ENCODE results near the gene C9orf85.

DNA sequence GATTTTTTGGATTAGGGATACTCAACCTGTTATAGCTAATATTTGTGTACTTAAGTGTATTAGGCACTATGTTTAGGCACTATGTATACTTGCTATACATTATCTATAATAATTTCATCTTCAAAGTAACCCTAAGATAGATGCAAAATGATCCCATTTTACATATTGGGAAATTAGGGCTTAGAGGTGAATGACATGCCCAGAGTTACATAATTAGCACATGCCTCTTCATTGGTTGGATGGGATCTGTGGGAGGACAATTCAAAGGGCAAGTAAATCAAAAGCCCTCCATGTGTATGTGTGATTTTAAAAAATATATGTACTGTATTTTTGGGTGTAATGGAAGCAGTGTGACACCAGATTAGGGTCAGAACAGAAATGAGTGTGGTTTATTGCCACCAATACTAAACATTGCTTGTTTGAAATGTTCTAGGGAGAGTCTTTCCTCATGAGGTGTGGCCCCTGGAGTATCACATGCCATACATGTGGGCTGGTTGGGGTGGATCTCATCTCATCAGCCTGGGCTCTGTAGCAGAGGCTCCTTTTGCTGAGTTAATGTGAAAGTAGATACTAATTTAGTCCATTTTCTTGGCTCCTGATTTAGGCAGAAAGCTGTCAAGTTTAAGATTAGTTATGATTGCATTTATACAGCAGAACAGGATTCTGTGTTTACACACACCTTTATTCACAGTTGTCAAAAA is 5.5 kb downstream of the C9orf85 start:
- TF ChIP-seq POLR2AphosphoS5 (IDR thresholded peaks at IDR 0.05; ENCODE audit: control insufficient read depth, insufficient read depth, low read depth, low read length) (no peak), PRMT5 (CRISPR knock-in tag; IDR thresholded peaks at IDR 0.05) (no peak), HMGXB4 (CRISPR knock-in tag; IDR thresholded peaks at IDR 0.05) (no peak), ADNP (tag; IDR thresholded peaks at IDR 0.05) (no peak), CTCF (IDR thresholded peaks at IDR 0.05 in 2 of 3, conservative IDR thresholded peaks at IDR 0.05 in 1 of 3; ENCODE audit: insufficient read depth in 2 of 3, low read depth in 1 of 3, low read length in 3 of 3) (no peak), ZNF398 (CRISPR knock-in tag; IDR thresholded peaks at IDR 0.05) (no peak), REST (IDR thresholded peaks at IDR 0.05; ENCODE audit: borderline replicate concordance) (no peak), REST (CRISPR knock-in tag; IDR thresholded peaks at IDR 0.05; ENCODE audit: low read depth) (no peak), BHLHE40 (IDR thresholded peaks at IDR 0.05; ENCODE audit: low read length) (no peak), HDAC1 (IDR thresholded peaks at IDR 0.05) (no peak), ZEB2 (IDR thresholded peaks at IDR 0.05) (no peak), SMC3 (conservative IDR thresholded peaks at IDR 0.05; ENCODE audit: insufficient read depth, low read depth, low read length) (no peak), PTBP1 (IDR thresholded peaks at IDR 0.05; ENCODE audit: low read depth, low read length) (no peak), NFE2L1 (tag; IDR thresholded peaks at IDR 0.05; ENCODE audit: borderline replicate concordance, low read depth) (no peak)
